Endodermal cell (in vitro differentiated cells): ENCODE measurements around the gene SPAG16. TPM values are rescaled to one million over a fixed set of nuclear protein-coding genes. Genes with fewer than 3 reads are reported as not detected.

Experiments used
- DNase-seq: peaks from one replicate; pipeline ENCODE4 v3.0.0-alpha.2; 2017
- H3K27ac ChIP-seq: 2 replicates; pipeline ENCODE4 v1.5.1; 2013; ENCODE audit warnings: mild to moderate bottlenecking, low read depth, low read length, moderate library complexity
- H3K27me3 ChIP-seq: 2 replicates; pipeline ENCODE4 v1.6.1; 2013; ENCODE audit warnings: mild to moderate bottlenecking, low read length, moderate library complexity; ENCODE audit not compliant: insufficient read depth, control insufficient read depth, poor library complexity, severe bottlenecking
- H3K36me3 ChIP-seq: 2 replicates; pipeline ENCODE4 v1.7.0; 2013; ENCODE audit warnings: mild to moderate bottlenecking, low read length, moderate library complexity; ENCODE audit not compliant: control insufficient read depth, insufficient read depth
- H3K4me1 ChIP-seq: one replicate; pipeline ENCODE4 v1.7.0; 2013; ENCODE audit warnings: low read length; ENCODE audit not compliant: control insufficient read depth, insufficient read depth
- H3K4me3 ChIP-seq: 2 replicates; pipeline ENCODE4 v1.5.1; 2013; ENCODE audit warnings: mild to moderate bottlenecking, low read length, moderate library complexity
- H3K9ac ChIP-seq: 2 replicates; pipeline ENCODE4 v1.6.1; 2013; ENCODE audit warnings: mild to moderate bottlenecking, low read length, moderate library complexity; ENCODE audit not compliant: poor library complexity, severe bottlenecking; ENCODE audit errors: extremely low read depth
- H3K9me3 ChIP-seq: 2 replicates; pipeline ENCODE4 v1.6.1; 2013; ENCODE audit warnings: mild to moderate bottlenecking, low read length, moderate library complexity; ENCODE audit not compliant: control insufficient read depth
- H3K27ac Mint-ChIP-seq: 2 replicates; pipeline ENCODE4 v1.8.0; 2020; ENCODE audit warnings: mixed read lengths
- H3K27me3 Mint-ChIP-seq: 2 replicates; pipeline ENCODE4 v1.8.0; 2021; ENCODE audit warnings: mild to moderate bottlenecking, mixed read lengths; ENCODE audit not compliant: insufficient read depth
- H3K36me3 Mint-ChIP-seq: 2 replicates; pipeline ENCODE4 v1.8.0; 2020; ENCODE audit warnings: low read depth, mixed read lengths
- H3K4me1 Mint-ChIP-seq: 2 replicates; pipeline ENCODE4 v1.8.0; 2020; ENCODE audit warnings: mixed read lengths
- H3K4me3 Mint-ChIP-seq: 2 replicates; pipeline ENCODE4 v1.8.0; 2020; ENCODE audit warnings: mild to moderate bottlenecking, moderate library complexity, mixed read lengths
- H3K9me3 Mint-ChIP-seq: 2 replicates; pipeline ENCODE4 v1.8.0; 2020; ENCODE audit warnings: mild to moderate bottlenecking, mixed read lengths
- WGBS, 2 experiments: methylation state at CpG; one replicate each; pipeline versions ENCODE4 v1.1.5 to v1.1.7; 2013; ENCODE audit warnings: missing lambda C conversion rate in 2 of 2, mixed read lengths in 1 of 2; ENCODE audit not compliant: insufficient coverage in 1 of 2, insufficient read length in 1 of 2; 5-methylcytosine and 5-hydroxymethylcytosine counted together
- total RNA-seq, 2 donors: library from RNA; stranded (reverse); fragmentation: NEBNext Ultra II Directional in 1 of 2; extraction: Animal tissue kit (Norgen Biotek cat#: 25700) in 1 of 2; gene quantifications; 2 replicates in 1 of 2; 3 replicates in 1 of 2; pipeline ENCODE4 v1.2.1, GENCODE V29; 2021
- TF ChIP-seq, protein P1 (sequence below): fragments of 200-600 bp; sonication (generic); conservative IDR thresholded peaks from 2 replicates; pipeline ENCODE4 v1.5.0; 2021; ENCODE audit warnings: antibody characterized with exemption, mild to moderate bottlenecking

SPAG16 gene
- total RNA-seq, 2 donors from 2014 or later = 27.8 to 38.2 TPM

DNA sequence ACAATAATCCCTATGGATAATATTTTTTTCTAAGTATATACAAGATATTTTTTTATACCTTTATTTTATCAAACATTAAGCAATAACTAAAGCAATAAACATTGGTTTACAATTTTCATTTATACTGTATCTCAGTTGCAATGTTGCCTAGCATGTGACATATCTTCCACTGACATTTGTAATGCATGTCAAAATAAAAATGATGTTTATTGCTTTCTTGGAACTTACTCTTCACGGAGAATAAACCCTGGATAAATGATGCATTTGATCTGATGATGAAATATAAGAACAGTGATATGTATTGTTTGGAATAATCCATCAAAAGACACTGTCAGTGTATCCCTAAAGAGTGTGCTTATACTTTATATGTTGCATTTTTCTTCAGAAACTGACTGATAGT is 135.7 kb downstream of the SPAG16 start:
- Histone ChIP-seq H3K4me1 (no peaks in the 10 kb centered on the region), H3K9ac (no peak overlapping the region), H3K27ac (no peak overlapping the region), H3K4me3 (no peak overlapping the region), H3K27me3 (no peaks in the 10 kb centered on the region), H3K9me3 (peaks cover 4% of the 10 kb centered on the region), H3K36me3 (no peaks in the 10 kb centered on the region)
- no peaks in the 10 kb centered on the region for H3K27me3 Mint-ChIP-seq
- H3K4me1 Mint-ChIP-seq = no peaks in the 10 kb centered on the region
- no peak overlapping the region for H3K27ac Mint-ChIP-seq
- WGBS, 2 experiments = 95 to 100% methylated on average over 1 of the region's 1 CpG
- peaks cover 7% of the 10 kb centered on the region for H3K9me3 Mint-ChIP-seq
- TF ChIP-seq, protein P1, sequence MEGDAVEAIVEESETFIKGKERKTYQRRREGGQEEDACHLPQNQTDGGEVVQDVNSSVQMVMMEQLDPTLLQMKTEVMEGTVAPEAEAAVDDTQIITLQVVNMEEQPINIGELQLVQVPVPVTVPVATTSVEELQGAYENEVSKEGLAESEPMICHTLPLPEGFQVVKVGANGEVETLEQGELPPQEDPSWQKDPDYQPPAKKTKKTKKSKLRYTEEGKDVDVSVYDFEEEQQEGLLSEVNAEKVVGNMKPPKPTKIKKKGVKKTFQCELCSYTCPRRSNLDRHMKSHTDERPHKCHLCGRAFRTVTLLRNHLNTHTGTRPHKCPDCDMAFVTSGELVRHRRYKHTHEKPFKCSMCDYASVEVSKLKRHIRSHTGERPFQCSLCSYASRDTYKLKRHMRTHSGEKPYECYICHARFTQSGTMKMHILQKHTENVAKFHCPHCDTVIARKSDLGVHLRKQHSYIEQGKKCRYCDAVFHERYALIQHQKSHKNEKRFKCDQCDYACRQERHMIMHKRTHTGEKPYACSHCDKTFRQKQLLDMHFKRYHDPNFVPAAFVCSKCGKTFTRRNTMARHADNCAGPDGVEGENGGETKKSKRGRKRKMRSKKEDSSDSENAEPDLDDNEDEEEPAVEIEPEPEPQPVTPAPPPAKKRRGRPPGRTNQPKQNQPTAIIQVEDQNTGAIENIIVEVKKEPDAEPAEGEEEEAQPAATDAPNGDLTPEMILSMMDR = no peak
- no peaks in the 10 kb centered on the region for H3K36me3 Mint-ChIP-seq
- no peak for DNase-seq
- no peak overlapping the region for H3K4me3 Mint-ChIP-seq

DNA sequence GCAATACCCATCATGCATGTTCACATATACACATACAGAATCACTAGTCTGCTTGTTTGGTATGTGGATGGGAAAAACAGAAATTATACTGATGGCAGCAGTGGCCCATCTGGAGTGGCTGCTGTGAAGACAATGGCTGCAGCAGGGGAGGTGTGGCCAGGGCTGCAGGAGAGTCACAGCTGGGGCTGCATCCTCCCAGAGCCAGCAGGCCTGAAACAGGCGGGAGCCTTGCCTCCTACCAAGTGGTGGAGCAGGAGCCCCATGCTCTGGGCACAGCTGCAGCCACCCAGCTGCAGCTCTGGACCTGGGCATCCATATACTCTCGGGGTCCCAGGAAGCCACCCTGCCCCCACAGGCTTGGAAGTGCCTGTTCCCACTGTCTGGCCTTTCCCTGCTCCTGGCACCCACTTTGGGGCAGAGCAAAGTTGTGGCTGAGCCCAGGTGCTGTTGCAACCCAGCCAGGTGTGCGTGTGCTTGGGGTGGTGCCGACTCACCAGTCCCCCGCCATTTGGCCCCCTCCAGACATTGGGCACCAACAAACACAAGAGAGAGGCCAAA is 136.6 kb downstream of the SPAG16 start:
- H3K36me3 ChIP-seq = no peaks in the 10 kb centered on the region
- no peak for DNase-seq

DNA sequence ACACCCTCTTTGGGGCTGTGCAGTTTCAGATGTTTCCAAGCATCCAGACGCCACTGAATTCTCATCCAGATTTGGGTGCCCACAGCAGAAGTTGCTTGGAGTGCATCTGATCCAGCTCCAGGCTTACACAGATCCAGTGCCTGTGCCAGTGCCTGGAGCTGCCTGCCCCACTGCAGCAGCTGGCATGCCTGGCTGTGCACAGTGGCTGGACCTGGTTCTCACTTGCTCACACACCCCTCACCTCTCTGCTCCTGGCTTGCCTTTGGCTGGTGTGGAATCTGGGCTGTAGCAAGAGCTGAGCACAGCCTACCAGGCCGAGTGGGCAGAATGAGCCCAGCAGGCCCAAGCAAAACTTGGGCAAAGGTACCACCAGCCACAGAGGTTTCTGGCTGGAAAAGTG is 137.9 kb downstream of the SPAG16 start:
- Histone ChIP-seq H3K27ac (no peak overlapping the region), H3K36me3 (no peaks in the 10 kb centered on the region), H3K9me3 (peaks cover 4% of the 10 kb centered on the region), H3K27me3 (no peaks in the 10 kb centered on the region), H3K9ac (no peak overlapping the region), H3K4me3 (no peak overlapping the region), H3K4me1 (no peaks in the 10 kb centered on the region)
- Mint-ChIP-seq H3K36me3 (no peaks in the 10 kb centered on the region), H3K4me3 (no peak overlapping the region), H3K9me3 (peaks cover 7% of the 10 kb centered on the region), H3K4me1 (no peaks in the 10 kb centered on the region), H3K27ac (no peak overlapping the region), H3K27me3 (no peaks in the 10 kb centered on the region)
- no peak for DNase-seq
- WGBS, 2 experiments = 89 to 95% methylated on average over 2 of the region's 2 CpGs
- TF ChIP-seq, protein P1 = no peak

More for the DNA sequence above, 136.6 kb downstream of the SPAG16 start:
- Histone ChIP-seq H3K4me3 (no peak overlapping the region), H3K9me3 (peaks cover 4% of the 10 kb centered on the region), H3K9ac (no peak overlapping the region), H3K27me3 (no peaks in the 10 kb centered on the region), H3K27ac (no peak overlapping the region), H3K4me1 (no peaks in the 10 kb centered on the region)
- 75 to 90% methylated on average over 2 to 5 of the region's 5 CpGs for WGBS, 2 experiments
- Mint-ChIP-seq H3K36me3 (no peaks in the 10 kb centered on the region), H3K4me3 (no peak overlapping the region), H3K27ac (no peak overlapping the region), H3K9me3 (peaks cover 7% of the 10 kb centered on the region), H3K4me1 (no peaks in the 10 kb centered on the region), H3K27me3 (no peaks in the 10 kb centered on the region)
- TF ChIP-seq, protein P1 = no peak
